DMS53 (cell line): ENCODE measurements around the gene VEGFD.

Experiments
- DNase-seq: peaks from one replicate; lab custom pipeline; 2025; lab: John Stamatoyannopoulos, UW

Gene VEGFD

GRCh38 chrX:15384304-15384703, at the start of gene VEGFD:
VEGFD (minus strand) TSS chrX:15384413; CDS start chrX:15383946, 467 bp downstream.
- no peak for DNase-seq

GRCh38 chrX:15430584-15430983, 46.4 kb upstream of the VEGFD start:
- no peak for DNase-seq

- no peak for DNase-seq
These were observed 45.9 kb upstream of the VEGFD start for GRCh38 chrX:15430076-15430475.

- DNase-seq: no peak
These were observed 40.8 kb upstream of the VEGFD start for GRCh38 chrX:15425024-15425423.

GRCh38 chrX:15418707-15419181, 34.5 kb upstream of the VEGFD start:
- DNase-seq: no peak

GRCh38 chrX:15418041-15418706, 34.0 kb upstream of the VEGFD start:
- no peak for DNase-seq

- no peak for DNase-seq
These were observed 32.1 kb upstream of the VEGFD start for GRCh38 chrX:15416133-15416993.

- no peak for DNase-seq
These were observed 28.9 kb upstream of the VEGFD start for GRCh38 chrX:15413101-15413500.

- no peak for DNase-seq
These were observed 26.7 kb upstream of the VEGFD start for GRCh38 chrX:15410947-15411346.

- DNase-seq: no peak
These were observed 26.2 kb upstream of the VEGFD start for GRCh38 chrX:15410430-15410829.

- DNase-seq: no peak
These were observed 21.6 kb upstream of the VEGFD start for GRCh38 chrX:15405846-15406245.

- DNase-seq: no peak
These were observed 20.3 kb upstream of the VEGFD start for GRCh38 chrX:15404401-15405096.

- no peak for DNase-seq
These were observed 17.2 kb upstream of the VEGFD start for GRCh38 chrX:15401378-15401777.

- DNase-seq: no peak
These were observed 15.8 kb upstream of the VEGFD start for GRCh38 chrX:15399962-15400391.

- no peak for DNase-seq
These were observed 14.7 kb upstream of the VEGFD start for GRCh38 chrX:15398874-15399273.

GRCh38 chrX:15395789-15396188, 11.6 kb upstream of the VEGFD start:
- DNase-seq: no peak

- no peak for DNase-seq
These were observed 7.6 kb upstream of the VEGFD start for GRCh38 chrX:15391850-15392249.

GRCh38 chrX:15382813-15383212, 1.4 kb downstream of the VEGFD start:
- DNase-seq: no peak

GRCh38 chrX:15376956-15377355, 7.3 kb downstream of the VEGFD start:
- DNase-seq: no peak

GRCh38 chrX:15373976-15374375, 10.2 kb downstream of the VEGFD start:
- no peak for DNase-seq

- no peak for DNase-seq
These were observed 17.5 kb downstream of the VEGFD start for GRCh38 chrX:15366506-15367352.

- DNase-seq: no peak
These were observed 24.5 kb downstream of the VEGFD start for GRCh38 chrX:15359701-15360100.
